ENCODE results near the gene DZIP1.
A peak's percentile ranks its signal among the peaks of the same experiment; 100 is the strongest.

The DZIP1 gene

DNA sequence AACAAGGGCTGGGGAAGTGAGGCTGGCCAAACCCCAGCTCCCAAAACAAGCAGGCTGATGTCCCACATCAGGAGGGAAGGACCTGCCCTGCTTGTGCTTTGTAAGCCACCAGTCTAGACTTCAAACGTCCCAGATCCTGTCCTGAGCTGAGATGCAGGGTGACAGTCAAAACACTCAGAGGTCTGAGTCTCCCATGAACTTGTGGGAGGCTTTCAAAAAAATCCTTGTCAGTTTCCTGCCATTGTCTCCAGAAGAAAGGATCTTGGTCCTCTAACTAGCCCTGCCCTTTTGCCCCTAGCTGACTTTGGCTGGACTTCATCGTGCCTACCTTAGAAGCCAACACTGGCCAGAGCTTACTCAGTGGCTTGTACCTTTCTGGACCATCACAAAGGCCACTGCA lies 43.3 kb downstream of the DZIP1 start:
- H3K4me1 ChIP-seq (ENCODE audit: control insufficient read depth, insufficient read depth, low read length, unreplicated experiment) = peaks cover 23% of the 10 kb centered on the region
- peaks cover 25% of the 10 kb centered on the region for H3K36me3 ChIP-seq (ENCODE audit: insufficient read depth, low read length)
- no peak overlapping the region for H3K27ac ChIP-seq (ENCODE audit: low read depth, low read length)
- no peak overlapping the region for H2AFZ ChIP-seq (ENCODE audit: low read length, unreplicated experiment)
- H3K4me3 ChIP-seq (ENCODE audit: low read depth, low read length) = no peak overlapping the region
- no peaks in the 10 kb centered on the region for H3K27me3 ChIP-seq (ENCODE audit: insufficient read depth, low read length)
- H3K79me2 ChIP-seq (ENCODE audit: control insufficient read depth, insufficient read depth, low read length, unreplicated experiment) = no peaks in the 10 kb centered on the region

DNA sequence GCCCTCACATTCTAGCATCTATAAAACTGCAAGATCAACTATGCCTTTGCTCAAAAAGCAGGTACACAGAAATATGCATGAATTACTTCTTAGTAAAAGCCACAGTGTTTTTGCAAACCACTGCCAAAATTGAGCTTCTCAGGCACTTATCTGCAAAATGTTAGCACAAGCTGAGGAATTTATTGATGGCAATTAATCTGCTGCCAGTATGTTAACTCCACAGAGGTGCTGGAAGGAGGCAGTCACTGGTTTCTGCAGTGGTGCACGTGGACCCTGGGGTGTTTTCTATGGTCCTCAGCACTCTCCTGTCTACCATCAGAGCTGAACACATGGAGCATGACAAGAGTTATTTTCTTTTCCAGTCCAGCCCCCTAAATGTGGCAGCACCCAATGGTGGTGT lies 47.8 kb downstream of the DZIP1 start:
- Histone ChIP-seq H3K36me3 (ENCODE audit: insufficient read depth, low read length) (peaks cover 20% of the 10 kb centered on the region), H3K27ac (ENCODE audit: low read depth, low read length) (no peak overlapping the region), H3K4me1 (ENCODE audit: control insufficient read depth, insufficient read depth, low read length, unreplicated experiment) (no peaks in the 10 kb centered on the region), H3K27me3 (ENCODE audit: insufficient read depth, low read length) (no peaks in the 10 kb centered on the region), H2AFZ (ENCODE audit: low read length, unreplicated experiment) (no peak overlapping the region), H3K79me2 (ENCODE audit: control insufficient read depth, insufficient read depth, low read length, unreplicated experiment) (no peaks in the 10 kb centered on the region), H3K4me3 (ENCODE audit: low read depth, low read length) (no peak overlapping the region)

DNA sequence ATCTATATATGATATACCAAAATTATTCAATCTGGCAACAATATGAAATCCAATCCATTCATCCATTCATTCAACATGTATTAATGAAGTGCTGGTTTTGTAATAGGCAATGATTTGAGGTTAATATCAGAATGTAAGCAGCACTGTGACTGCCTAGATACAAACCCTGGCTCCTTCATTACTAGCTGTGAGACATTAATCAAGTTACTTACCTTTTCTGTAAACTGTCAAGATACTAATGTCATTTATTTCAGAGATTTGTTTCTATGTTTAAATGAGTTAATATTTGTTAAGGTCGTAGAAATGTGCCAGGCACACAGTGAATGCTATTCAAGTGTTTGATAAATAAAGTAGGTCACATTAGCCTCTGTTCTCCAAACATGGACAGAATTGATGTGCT lies 51.0 kb downstream of the DZIP1 start:
- Histone ChIP-seq H3K4me1 (ENCODE audit: control insufficient read depth, insufficient read depth, low read length, unreplicated experiment) (peaks cover 5% of the 10 kb centered on the region), H3K79me2 (ENCODE audit: control insufficient read depth, insufficient read depth, low read length, unreplicated experiment) (no peaks in the 10 kb centered on the region), H3K27me3 (ENCODE audit: insufficient read depth, low read length) (no peaks in the 10 kb centered on the region), H2AFZ (ENCODE audit: low read length, unreplicated experiment) (no peak overlapping the region), H3K4me3 (ENCODE audit: low read depth, low read length) (no peak overlapping the region), H3K27ac (ENCODE audit: low read depth, low read length) (no peak overlapping the region), H3K36me3 (ENCODE audit: insufficient read depth, low read length) (peaks cover 25% of the 10 kb centered on the region)

DNA sequence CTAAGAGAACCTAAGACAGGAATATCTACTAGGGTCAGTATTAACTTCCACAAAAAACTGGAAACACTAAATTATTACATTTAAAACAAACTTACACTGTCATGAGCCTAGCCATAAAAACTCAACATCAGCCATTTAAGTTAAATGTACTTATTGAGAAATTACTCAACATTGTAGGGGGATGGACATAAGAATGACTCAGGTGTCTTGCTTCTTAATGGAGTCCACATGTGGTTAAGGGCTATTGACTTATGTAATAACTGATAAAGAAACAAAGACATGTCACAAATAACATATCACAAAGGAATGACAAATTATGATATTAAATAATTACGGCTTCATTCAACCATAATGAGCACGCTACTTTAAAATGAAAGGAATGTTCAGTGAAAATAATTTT lies 55.8 kb downstream of the DZIP1 start:
- Histone ChIP-seq H3K79me2 (ENCODE audit: control insufficient read depth, insufficient read depth, low read length, unreplicated experiment) (no peaks in the 10 kb centered on the region), H3K27me3 (ENCODE audit: insufficient read depth, low read length) (no peaks in the 10 kb centered on the region), H3K4me3 (ENCODE audit: low read depth, low read length) (no peak overlapping the region), H3K27ac (ENCODE audit: low read depth, low read length) (peak overlapping the region; percentile 61), H3K4me1 (ENCODE audit: control insufficient read depth, insufficient read depth, low read length, unreplicated experiment) (peaks cover 8% of the 10 kb centered on the region), H2AFZ (ENCODE audit: low read length, unreplicated experiment) (no peak overlapping the region), H3K36me3 (ENCODE audit: insufficient read depth, low read length) (peaks cover 31% of the 10 kb centered on the region)

DNA sequence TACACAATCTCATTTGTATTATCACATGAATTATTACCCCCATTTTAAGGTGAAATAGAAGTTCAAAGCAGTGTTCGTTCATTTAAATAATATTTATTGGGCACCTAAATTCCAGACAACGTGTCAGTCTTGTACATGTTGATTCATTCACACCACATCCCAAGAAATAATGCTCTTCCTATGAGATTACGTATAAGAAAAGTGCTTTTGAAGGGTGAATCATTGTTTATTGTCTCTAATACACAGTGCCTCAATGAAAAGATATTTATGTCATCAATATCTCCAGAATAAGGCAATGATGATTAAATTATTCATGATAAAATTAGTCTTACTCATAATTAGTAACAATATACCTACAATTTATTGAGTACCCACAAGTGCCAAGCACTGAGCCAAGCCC lies 56.4 kb downstream of the DZIP1 start:
- H3K36me3 ChIP-seq (ENCODE audit: insufficient read depth, low read length) = peaks cover 31% of the 10 kb centered on the region
- peaks cover 8% of the 10 kb centered on the region for H3K4me1 ChIP-seq (ENCODE audit: control insufficient read depth, insufficient read depth, low read length, unreplicated experiment)
- no peak overlapping the region for H2AFZ ChIP-seq (ENCODE audit: low read length, unreplicated experiment)
- peak overlapping the region; percentile 61; the same call in 1 of the 2 replicates for H3K27ac ChIP-seq (ENCODE audit: low read depth, low read length)
- H3K4me3 ChIP-seq (ENCODE audit: low read depth, low read length) = no peak overlapping the region
- no peaks in the 10 kb centered on the region for H3K79me2 ChIP-seq (ENCODE audit: control insufficient read depth, insufficient read depth, low read length, unreplicated experiment)
- H3K27me3 ChIP-seq (ENCODE audit: insufficient read depth, low read length) = no peaks in the 10 kb centered on the region

DNA sequence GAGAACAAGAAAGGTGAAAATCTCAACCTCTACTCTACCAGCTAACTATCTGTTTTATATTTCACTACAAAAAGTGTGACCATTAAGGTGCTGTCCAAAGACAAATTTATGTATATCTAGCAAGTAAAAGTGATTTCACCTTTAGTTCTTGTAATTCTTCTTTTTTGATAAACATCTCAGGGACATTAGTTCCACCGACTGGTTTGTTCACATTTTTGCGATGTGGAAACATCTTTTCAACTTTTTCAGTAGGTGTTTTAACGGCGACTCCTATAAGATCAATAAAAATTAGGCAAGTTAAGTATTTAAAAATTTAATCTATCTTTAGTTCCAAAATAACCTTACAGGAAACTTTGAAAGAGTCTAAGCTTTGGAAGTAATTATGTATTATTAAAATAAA lies 58.6 kb downstream of the DZIP1 start:
- Histone ChIP-seq H3K27ac (ENCODE audit: low read depth, low read length) (no peak overlapping the region), H3K36me3 (ENCODE audit: insufficient read depth, low read length) (peaks cover 39% of the 10 kb centered on the region), H3K27me3 (ENCODE audit: insufficient read depth, low read length) (no peaks in the 10 kb centered on the region), H3K79me2 (ENCODE audit: control insufficient read depth, insufficient read depth, low read length, unreplicated experiment) (no peaks in the 10 kb centered on the region), H3K4me3 (ENCODE audit: low read depth, low read length) (no peak overlapping the region), H3K4me1 (ENCODE audit: control insufficient read depth, insufficient read depth, low read length, unreplicated experiment) (peaks cover 8% of the 10 kb centered on the region), H2AFZ (ENCODE audit: low read length, unreplicated experiment) (no peak overlapping the region)

DNA sequence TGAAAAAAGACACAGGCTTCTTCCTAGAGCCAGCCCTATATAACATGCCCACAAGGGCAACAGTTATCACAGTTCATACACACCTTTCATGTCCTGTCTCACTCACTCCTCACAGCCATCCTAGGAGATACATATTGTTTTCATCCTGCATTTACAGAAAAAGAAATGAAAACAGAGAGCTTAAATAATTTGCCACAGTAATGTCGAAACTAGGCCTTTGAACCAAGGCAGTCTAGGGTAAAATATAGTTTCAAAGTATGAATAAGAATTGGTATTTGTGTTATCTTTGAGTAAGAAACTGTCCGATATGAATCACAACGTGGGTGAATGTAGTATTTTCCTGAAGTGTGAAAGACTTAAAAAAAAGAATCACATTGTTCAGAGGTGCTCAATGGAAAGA lies 65.2 kb downstream of the DZIP1 start:
- no peak overlapping the region for H3K4me3 ChIP-seq (ENCODE audit: low read depth, low read length)
- H2AFZ ChIP-seq (ENCODE audit: low read length, unreplicated experiment) = no peak overlapping the region
- no peaks in the 10 kb centered on the region for H3K4me1 ChIP-seq (ENCODE audit: control insufficient read depth, insufficient read depth, low read length, unreplicated experiment)
- no peaks in the 10 kb centered on the region for H3K79me2 ChIP-seq (ENCODE audit: control insufficient read depth, insufficient read depth, low read length, unreplicated experiment)
- H3K27me3 ChIP-seq (ENCODE audit: insufficient read depth, low read length) = no peaks in the 10 kb centered on the region
- H3K27ac ChIP-seq (ENCODE audit: low read depth, low read length) = no peak overlapping the region
- H3K36me3 ChIP-seq (ENCODE audit: insufficient read depth, low read length) = peaks cover 24% of the 10 kb centered on the region; the same call in 1 of the 2 replicates

DNA sequence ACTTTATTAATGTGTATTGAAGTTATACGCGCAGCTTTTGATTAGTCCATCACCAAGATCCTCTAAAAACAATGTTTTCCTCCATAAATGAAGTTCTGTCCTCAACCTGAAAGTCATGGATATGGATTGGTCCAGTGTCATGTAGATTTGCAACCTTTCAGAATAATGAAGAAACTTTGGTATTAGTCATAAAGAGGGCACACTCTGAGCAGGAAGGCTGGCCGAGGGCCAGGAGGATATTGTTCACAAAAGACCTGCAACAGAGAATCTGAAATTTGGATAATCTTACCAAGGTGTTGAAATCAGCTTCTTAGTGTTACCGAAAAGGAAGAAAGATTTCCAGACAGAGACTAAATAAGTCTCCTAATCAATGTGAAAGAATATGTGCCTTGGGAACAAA lies 71.3 kb downstream of the DZIP1 start:
- Histone ChIP-seq H3K4me3 (ENCODE audit: low read depth, low read length) (no peak overlapping the region), H2AFZ (ENCODE audit: low read length, unreplicated experiment) (no peak overlapping the region), H3K36me3 (ENCODE audit: insufficient read depth, low read length) (no peaks in the 10 kb centered on the region), H3K79me2 (ENCODE audit: control insufficient read depth, insufficient read depth, low read length, unreplicated experiment) (no peaks in the 10 kb centered on the region), H3K27me3 (ENCODE audit: insufficient read depth, low read length) (no peaks in the 10 kb centered on the region; the same call in 1 of the 2 replicates), H3K27ac (ENCODE audit: low read depth, low read length) (no peak overlapping the region), H3K4me1 (ENCODE audit: control insufficient read depth, insufficient read depth, low read length, unreplicated experiment) (peaks cover 7% of the 10 kb centered on the region)

DNA sequence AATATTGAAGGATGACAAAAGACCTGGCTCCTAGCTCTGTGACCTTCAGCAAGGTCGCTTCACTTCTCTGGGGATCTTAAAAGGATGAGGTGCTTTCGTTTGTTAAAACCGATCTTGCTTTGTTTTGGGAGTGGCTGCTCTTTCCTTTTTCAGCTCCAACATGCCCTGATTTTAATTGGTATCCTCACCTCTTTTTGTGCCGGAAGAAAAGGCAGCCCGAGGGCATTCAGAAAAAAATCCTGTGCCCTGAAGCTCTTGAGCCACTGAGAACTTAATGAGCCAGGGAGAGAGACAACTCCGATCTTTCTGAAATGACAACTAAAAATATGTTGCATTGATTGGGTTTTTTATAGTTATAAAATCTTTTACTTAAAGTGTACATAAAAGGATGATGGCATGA lies 72.6 kb downstream of the DZIP1 start:
- Histone ChIP-seq H3K27ac (ENCODE audit: low read depth, low read length) (no peak overlapping the region), H3K27me3 (ENCODE audit: insufficient read depth, low read length) (no peaks in the 10 kb centered on the region; the same call in 1 of the 2 replicates), H3K4me1 (ENCODE audit: control insufficient read depth, insufficient read depth, low read length, unreplicated experiment) (peaks cover 7% of the 10 kb centered on the region), H3K4me3 (ENCODE audit: low read depth, low read length) (no peak overlapping the region), H2AFZ (ENCODE audit: low read length, unreplicated experiment) (no peak overlapping the region), H3K79me2 (ENCODE audit: control insufficient read depth, insufficient read depth, low read length, unreplicated experiment) (no peaks in the 10 kb centered on the region), H3K36me3 (ENCODE audit: insufficient read depth, low read length) (no peaks in the 10 kb centered on the region)

DNA sequence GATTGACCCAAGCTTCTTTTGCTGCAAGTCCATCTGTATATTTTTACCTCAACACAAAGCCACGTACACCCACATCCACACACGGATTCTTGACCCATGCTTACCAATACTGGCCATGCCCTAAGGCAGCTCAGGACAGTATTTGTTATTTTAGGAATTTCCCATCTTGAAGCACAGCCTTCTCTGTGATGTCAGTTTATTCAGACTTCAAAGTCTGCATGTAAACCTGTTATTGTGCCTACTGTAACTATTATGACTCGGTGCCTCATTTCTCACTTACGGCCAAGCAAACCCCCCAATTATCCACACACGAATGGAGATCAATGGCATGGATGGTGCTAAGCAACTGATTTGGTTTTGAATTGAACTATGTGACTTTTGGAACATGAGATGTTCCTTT lies 74.5 kb downstream of the DZIP1 start:
- H3K27me3 ChIP-seq (ENCODE audit: insufficient read depth, low read length) = no peaks in the 10 kb centered on the region; the same call in 1 of the 2 replicates
- no peak overlapping the region for H2AFZ ChIP-seq (ENCODE audit: low read length, unreplicated experiment)
- no peaks in the 10 kb centered on the region for H3K36me3 ChIP-seq (ENCODE audit: insufficient read depth, low read length)
- H3K4me3 ChIP-seq (ENCODE audit: low read depth, low read length) = no peak overlapping the region
- H3K4me1 ChIP-seq (ENCODE audit: control insufficient read depth, insufficient read depth, low read length, unreplicated experiment) = peaks cover 7% of the 10 kb centered on the region
- H3K79me2 ChIP-seq (ENCODE audit: control insufficient read depth, insufficient read depth, low read length, unreplicated experiment) = no peaks in the 10 kb centered on the region
- no peak overlapping the region for H3K27ac ChIP-seq (ENCODE audit: low read depth, low read length)

DNA sequence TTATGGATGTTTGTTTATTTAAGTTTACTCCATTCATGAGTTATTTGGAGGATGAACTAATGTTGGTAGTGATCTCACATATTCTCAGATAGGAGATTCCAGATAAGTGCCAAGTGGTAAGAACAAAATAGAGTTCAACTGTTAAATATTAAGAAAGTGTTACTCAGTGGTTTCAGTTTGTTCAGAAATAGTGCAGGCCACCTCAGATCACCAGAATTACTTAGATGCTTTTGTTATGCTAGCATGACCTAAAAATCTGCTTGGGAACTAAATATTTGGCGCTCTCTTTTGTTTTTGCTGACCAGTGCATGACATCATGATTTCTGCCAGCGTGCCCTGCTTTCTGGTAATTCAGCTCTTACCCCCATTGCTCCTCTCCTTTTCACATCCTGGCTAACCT lies 76.4 kb downstream of the DZIP1 start:
- Histone ChIP-seq H3K79me2 (ENCODE audit: control insufficient read depth, insufficient read depth, low read length, unreplicated experiment) (no peaks in the 10 kb centered on the region), H3K4me1 (ENCODE audit: control insufficient read depth, insufficient read depth, low read length, unreplicated experiment) (peaks cover 12% of the 10 kb centered on the region), H2AFZ (ENCODE audit: low read length, unreplicated experiment) (no peak overlapping the region), H3K27ac (ENCODE audit: low read depth, low read length) (no peak overlapping the region), H3K36me3 (ENCODE audit: insufficient read depth, low read length) (no peaks in the 10 kb centered on the region), H3K4me3 (ENCODE audit: low read depth, low read length) (no peak overlapping the region), H3K27me3 (ENCODE audit: insufficient read depth, low read length) (no peaks in the 10 kb centered on the region; the same call in 1 of the 2 replicates)

All from ACC112 (cell line).